SU-DHL-6 (cell line): ENCODE data around the gene EIF3D.

Experiments used
- CTCF ChIP-seq: fragments of 200-600 bp; sonication (generic); IDR thresholded peaks from one replicate; pipeline ENCODE4 v1.5.1; 2017; ENCODE audit warnings: antibody characterized with exemption, mild to moderate bottlenecking, low read length, moderate library complexity; ENCODE audit not compliant: insufficient read depth, poor library complexity, severe bottlenecking
- EZH2phosphoT487 ChIP-seq: fragments of 200-600 bp; sonication (generic), shearing (Covaris generic); conservative IDR thresholded peaks from 2 replicates; pipeline ENCODE4 v1.6.1; 2018; ENCODE audit warnings: mild to moderate bottlenecking, antibody characterized with exemption, low read length, moderate library complexity, mixed read lengths

GRCh38 chr22:36540867-36541642 is 12.1 kb upstream of the EIF3D start:
- no peak for TF ChIP-seq EZH2phosphoT487
- TF ChIP-seq CTCF: no peak
